Activated T-cell treated with anti-CD3 and anti-CD28 coated beads, Interleukin-2, amount 50 U/mL, for 72 hours (primary cell): ENCODE measurements around the gene CYB5R4. TPM values are rescaled to one million over a fixed set of nuclear protein-coding genes. Genes with fewer than 3 reads are reported as not detected.

Experiments
- ATAC-seq, 2 donors: fragments of 150-1000 bp; cut with Tn5 transposase; replicated peaks in 1 of 2; 2 replicates each; pipeline ENCODE4 v1.10.0; 2021; ENCODE audit warnings: moderate library complexity in 2 of 2, mild to moderate bottlenecking in 1 of 2
- DNase-seq, 2 donors: peaks; one replicate each; pipeline ENCODE4 v3.0.0; 2021 to 2022; ENCODE audit warnings: mixed read lengths in 1 of 2
- H3K27ac Mint-ChIP-seq: one replicate; pipeline ENCODE4 v1.8.0; 2022; ENCODE audit warnings: mild to moderate bottlenecking, moderate library complexity, mixed read lengths
- H3K27me3 Mint-ChIP-seq: one replicate; pipeline ENCODE4 v1.8.0; 2022; ENCODE audit warnings: low read depth, mixed read lengths
- H3K36me3 Mint-ChIP-seq, 2 donors: one replicate each; pipeline ENCODE4 v1.8.0; 2022; ENCODE audit warnings: mixed read lengths in 2 of 2, mild to moderate bottlenecking in 1 of 2; ENCODE audit not compliant: insufficient read depth in 2 of 2
- H3K4me1 Mint-ChIP-seq: one replicate; pipeline ENCODE4 v1.8.0; 2022; ENCODE audit warnings: low read depth, mixed read lengths
- H3K4me3 Mint-ChIP-seq, 2 donors: one replicate each; pipeline ENCODE4 v1.8.0; 2022; ENCODE audit warnings: mild to moderate bottlenecking in 2 of 2, mixed read lengths in 2 of 2, moderate library complexity in 2 of 2
- H3K9me3 Mint-ChIP-seq, 2 donors: one replicate each; pipeline ENCODE4 v1.8.0; 2022; ENCODE audit warnings: mixed read lengths in 2 of 2
- total RNA-seq, 2 donors: library from RNA; stranded (reverse); gene quantifications; one replicate each; pipeline ENCODE4 v1.2.3, GENCODE V29; 2022

CYB5R4 gene
- total RNA-seq, 2 donors from 2014 or later = 26.7 to 32.0 TPM

- DNase-seq (no peak), ATAC-seq (no peak)
- H3K27me3 Mint-ChIP-seq = no peaks in the 10 kb centered on the region
- no peaks in the 10 kb centered on the region for H3K4me1 Mint-ChIP-seq
- peaks cover 0 to 2% of the 10 kb centered on the region in 2 donors for H3K9me3 Mint-ChIP-seq
- H3K27ac Mint-ChIP-seq = no peak overlapping the region
- peaks cover 0 to 1% of the 10 kb centered on the region in 2 donors for H3K36me3 Mint-ChIP-seq
- H3K4me3 Mint-ChIP-seq = no peak overlapping the region
Observed at GRCh38 chr6:83978324-83978734, 118.8 kb downstream of the CYB5R4 start.

DNA sequence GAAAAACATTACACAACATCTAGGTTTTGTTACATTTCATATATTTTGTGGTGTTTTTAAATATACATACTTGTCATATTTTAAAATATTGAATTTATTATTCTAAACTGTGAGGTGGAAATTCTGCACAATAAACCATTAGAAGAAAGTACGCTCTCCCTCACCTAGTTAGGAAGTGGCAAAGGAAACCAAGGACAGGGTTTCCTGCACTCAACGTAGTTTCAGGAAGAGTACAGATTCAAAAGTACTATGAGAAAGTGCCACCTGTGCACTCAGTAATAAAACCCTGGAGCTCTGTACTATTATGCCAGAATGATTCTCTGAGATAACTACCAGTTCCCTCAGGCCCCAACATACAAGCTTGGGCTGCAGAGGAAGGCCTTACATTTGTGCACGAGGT lies 119.5 kb downstream of the CYB5R4 start:
- Mint-ChIP-seq H3K4me1 (no peaks in the 10 kb centered on the region), H3K4me3 (no peak overlapping the region), H3K36me3 (peaks cover 0 to 1% of the 10 kb centered on the region in 2 donors), H3K27me3 (no peaks in the 10 kb centered on the region), H3K9me3 (peaks cover 0 to 2% of the 10 kb centered on the region in 2 donors), H3K27ac (no peak overlapping the region)
- ATAC-seq (no peak), DNase-seq (no peak)

GRCh38 chr6:83984411-83984810 lies 124.9 kb downstream of the CYB5R4 start:
- DNase-seq = no peak
- Mint-ChIP-seq H3K36me3 (peaks cover 0 to 1% of the 10 kb centered on the region in 2 donors), H3K4me1 (no peaks in the 10 kb centered on the region), H3K27ac (no peak overlapping the region), H3K9me3 (peaks cover 0 to 2% of the 10 kb centered on the region in 2 donors), H3K4me3 (no peak overlapping the region), H3K27me3 (no peaks in the 10 kb centered on the region)
- ATAC-seq = no peak

DNA sequence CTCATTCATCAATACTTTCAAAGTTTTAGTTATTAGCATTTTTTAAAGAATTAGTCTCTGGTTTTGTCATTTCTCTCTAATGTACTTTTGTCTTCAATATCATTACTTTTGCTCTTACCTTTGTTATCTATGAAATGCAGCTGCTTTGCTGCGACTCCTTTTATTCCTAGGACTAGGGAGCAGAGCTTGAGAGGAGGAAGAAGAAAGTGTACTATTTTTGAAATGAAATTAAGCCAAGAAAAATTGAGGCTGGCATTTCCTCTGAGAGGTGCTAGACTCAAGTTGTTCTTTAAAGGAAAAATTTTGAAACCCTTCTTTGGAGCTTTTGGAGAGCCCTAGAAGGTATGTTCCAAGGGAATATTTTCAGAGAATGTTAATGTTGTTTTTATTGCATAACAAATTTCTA lies 125.8 kb downstream of the CYB5R4 start:
- Mint-ChIP-seq H3K27me3 (no peaks in the 10 kb centered on the region), H3K27ac (no peak overlapping the region), H3K4me3 (no peak overlapping the region), H3K36me3 (peaks cover 0 to 1% of the 10 kb centered on the region in 2 donors), H3K9me3 (no peaks in the 10 kb centered on the region), H3K4me1 (no peaks in the 10 kb centered on the region)
- no peak for ATAC-seq
- no peak for DNase-seq

DNA sequence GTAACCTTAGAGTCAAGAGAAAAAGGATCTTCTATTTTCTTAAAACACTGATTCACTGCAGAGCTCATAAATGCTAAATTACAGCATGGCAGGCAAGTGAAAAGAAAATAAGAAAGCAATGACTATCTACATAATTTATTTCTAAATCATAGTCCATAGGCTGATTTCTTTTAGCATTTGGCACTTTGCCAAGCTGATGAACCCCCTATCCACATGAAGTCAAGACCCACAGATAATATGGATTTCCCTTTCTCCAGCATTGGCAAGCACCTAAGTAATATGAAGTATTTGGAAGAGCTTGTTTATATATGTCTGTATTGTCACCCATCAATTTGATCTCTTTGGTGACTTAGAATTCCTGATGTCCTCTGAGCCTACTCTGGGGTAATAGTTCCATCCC lies 126.2 kb downstream of the CYB5R4 start:
- H3K27me3 Mint-ChIP-seq = no peaks in the 10 kb centered on the region
- no peaks in the 10 kb centered on the region for H3K9me3 Mint-ChIP-seq
- no peak overlapping the region for H3K4me3 Mint-ChIP-seq
- no peak overlapping the region for H3K27ac Mint-ChIP-seq
- DNase-seq (no peak), ATAC-seq (no peak)
- H3K36me3 Mint-ChIP-seq = no peaks in the 10 kb centered on the region
- H3K4me1 Mint-ChIP-seq = no peaks in the 10 kb centered on the region

- no peaks in the 10 kb centered on the region for H3K36me3 Mint-ChIP-seq
- DNase-seq (no peak), ATAC-seq (no peak)
- H3K9me3 Mint-ChIP-seq = peaks cover 2 to 3% of the 10 kb centered on the region in 2 donors
- H3K4me1 Mint-ChIP-seq = no peaks in the 10 kb centered on the region
- H3K27ac Mint-ChIP-seq = no peak overlapping the region
- peaks cover 16% of the 10 kb centered on the region for H3K27me3 Mint-ChIP-seq
- H3K4me3 Mint-ChIP-seq = no peak overlapping the region
Observed at GRCh38 chr6:83998021-83998584, 138.6 kb downstream of the CYB5R4 start.

- DNase-seq (no peak), ATAC-seq (no peak)
- Mint-ChIP-seq H3K27me3 (peaks cover 28% of the 10 kb centered on the region), H3K27ac (no peak overlapping the region), H3K9me3 (peaks cover 0 to 3% of the 10 kb centered on the region in 2 donors), H3K4me3 (no peak overlapping the region), H3K36me3 (no peaks in the 10 kb centered on the region), H3K4me1 (no peaks in the 10 kb centered on the region)
Observed at GRCh38 chr6:84001119-84001518, 141.6 kb downstream of the CYB5R4 start.

GRCh38 chr6:84002226-84002625 lies 142.7 kb downstream of the CYB5R4 start:
- ATAC-seq (no peak), DNase-seq (no peak)
- Mint-ChIP-seq H3K36me3 (no peaks in the 10 kb centered on the region), H3K9me3 (peaks cover 0 to under 1% of the 10 kb centered on the region in 2 donors), H3K4me1 (no peaks in the 10 kb centered on the region), H3K27ac (no peak overlapping the region), H3K27me3 (peaks cover 30% of the 10 kb centered on the region), H3K4me3 (no peak overlapping the region)

GRCh38 chr6:84003131-84003530 lies 143.6 kb downstream of the CYB5R4 start:
- ATAC-seq (no peak), DNase-seq (no peak)
- H3K4me3 Mint-ChIP-seq = no peak overlapping the region
- peaks cover 33% of the 10 kb centered on the region for H3K27me3 Mint-ChIP-seq
- no peaks in the 10 kb centered on the region for H3K9me3 Mint-ChIP-seq
- no peak overlapping the region for H3K27ac Mint-ChIP-seq
- no peaks in the 10 kb centered on the region for H3K36me3 Mint-ChIP-seq
- no peaks in the 10 kb centered on the region for H3K4me1 Mint-ChIP-seq

DNA sequence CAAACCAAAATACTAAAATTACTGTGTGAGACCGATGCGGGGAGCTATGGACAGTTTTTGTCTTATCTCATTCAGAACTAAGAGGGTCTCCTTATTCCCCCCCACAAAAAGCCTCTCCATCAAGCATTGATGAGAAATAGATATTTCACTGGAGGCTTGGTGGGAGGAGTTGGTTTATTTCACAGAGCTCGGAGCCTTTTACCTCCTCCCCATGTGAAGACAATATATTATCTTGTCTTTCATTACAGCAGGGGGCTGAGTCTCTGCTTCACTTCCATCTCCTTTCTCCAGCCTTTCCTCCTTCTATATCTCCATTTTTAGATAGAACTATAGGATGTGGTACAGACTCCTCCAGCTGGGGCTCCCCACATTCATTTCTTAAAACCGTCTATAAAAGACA lies 144.2 kb downstream of the CYB5R4 start:
- Mint-ChIP-seq H3K27me3 (peaks cover 33% of the 10 kb centered on the region), H3K9me3 (no peaks in the 10 kb centered on the region), H3K27ac (no peak overlapping the region), H3K36me3 (no peaks in the 10 kb centered on the region), H3K4me1 (no peaks in the 10 kb centered on the region), H3K4me3 (no peak overlapping the region)
- DNase-seq (no peak), ATAC-seq (no peak)

GRCh38 chr6:84007871-84008270 lies 148.4 kb downstream of the CYB5R4 start:
- Mint-ChIP-seq H3K9me3 (no peaks in the 10 kb centered on the region), H3K4me1 (no peaks in the 10 kb centered on the region), H3K36me3 (no peaks in the 10 kb centered on the region), H3K4me3 (no peak overlapping the region), H3K27me3 (peaks cover 25% of the 10 kb centered on the region), H3K27ac (no peak overlapping the region)
- DNase-seq = no peak
- ATAC-seq = no peak

DNA sequence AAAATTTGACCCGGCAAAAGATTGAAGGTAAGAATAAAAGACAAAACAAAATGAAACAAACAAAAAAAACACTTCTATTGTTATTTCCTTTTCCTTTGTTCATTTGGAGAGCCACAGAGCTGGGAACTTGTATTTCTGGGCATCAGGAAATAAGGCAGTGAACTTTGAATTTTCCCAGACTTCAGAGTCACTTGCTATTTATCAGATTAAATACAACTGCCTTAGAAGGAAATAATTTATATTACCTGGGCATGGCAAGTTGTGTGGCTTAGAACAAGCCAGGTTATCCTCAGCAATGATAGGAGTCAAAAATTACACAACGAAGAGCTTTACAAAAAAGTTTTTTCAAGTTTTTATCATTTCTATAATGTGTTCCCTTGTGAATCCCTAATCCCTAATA lies 153.9 kb downstream of the CYB5R4 start:
- no peak for DNase-seq
- no peak overlapping the region for H3K27ac Mint-ChIP-seq

DNA sequence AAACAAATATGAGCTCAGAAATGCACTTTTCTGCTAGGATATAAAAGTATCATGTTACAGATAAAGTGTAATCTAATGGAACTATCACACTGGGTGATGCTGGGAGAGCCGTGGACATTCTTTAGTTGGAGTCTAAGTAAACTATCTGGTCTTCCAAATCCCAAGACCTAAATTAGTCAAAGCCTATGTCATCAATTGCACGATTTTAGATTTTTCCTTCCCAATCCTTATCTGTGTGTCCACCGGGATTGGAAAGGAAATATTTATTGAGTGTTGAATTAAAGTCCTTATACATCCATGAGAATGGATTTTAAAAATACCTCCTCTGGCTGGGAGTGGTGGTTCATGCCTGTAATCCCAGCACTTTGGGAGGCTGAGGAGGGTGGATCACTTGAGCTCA lies 154.4 kb downstream of the CYB5R4 start:
- no peak overlapping the region for H3K27ac Mint-ChIP-seq
- no peaks in the 10 kb centered on the region for H3K36me3 Mint-ChIP-seq
- no peaks in the 10 kb centered on the region for H3K4me1 Mint-ChIP-seq
- no peak for DNase-seq
- H3K9me3 Mint-ChIP-seq = no peaks in the 10 kb centered on the region
- H3K4me3 Mint-ChIP-seq = no peak overlapping the region
- peaks cover 14% of the 10 kb centered on the region for H3K27me3 Mint-ChIP-seq
- ATAC-seq = no peak

More for the DNA sequence above, 153.9 kb downstream of the CYB5R4 start:
- ATAC-seq = no peak
- Mint-ChIP-seq H3K36me3 (no peaks in the 10 kb centered on the region), H3K27me3 (peaks cover 8% of the 10 kb centered on the region), H3K4me1 (no peaks in the 10 kb centered on the region), H3K4me3 (no peak overlapping the region), H3K9me3 (no peaks in the 10 kb centered on the region)

DNA sequence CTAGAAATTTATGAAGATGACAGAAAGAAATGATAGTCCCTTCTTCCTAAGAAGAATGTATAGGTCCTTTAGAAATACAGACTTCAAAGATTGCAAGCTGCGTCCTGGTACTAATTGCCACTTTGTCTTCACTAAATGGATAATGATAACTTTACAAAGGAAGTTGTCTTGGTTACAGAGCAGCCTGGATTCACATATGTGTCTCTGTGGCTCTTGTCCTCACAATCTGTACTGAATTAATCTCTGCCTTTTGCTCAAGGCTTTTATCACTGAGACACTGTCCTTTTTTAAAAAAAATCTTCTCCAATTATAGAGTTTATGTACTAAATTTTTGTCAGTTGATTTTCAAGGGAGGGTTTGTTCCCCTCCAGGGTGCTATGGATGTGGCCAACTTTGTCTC lies 156.5 kb downstream of the CYB5R4 start:
- DNase-seq (no peak), ATAC-seq (no peak)
- Mint-ChIP-seq H3K4me3 (no peak overlapping the region), H3K27me3 (peaks cover 15% of the 10 kb centered on the region), H3K9me3 (no peaks in the 10 kb centered on the region), H3K36me3 (no peaks in the 10 kb centered on the region), H3K4me1 (no peaks in the 10 kb centered on the region), H3K27ac (no peak overlapping the region)
